ENCODE measurements around the gene LRCH4. TPM values are rescaled to one million over a fixed set of nuclear protein-coding genes. Genes with fewer than 3 reads are reported as not detected.

The LRCH4 gene
- total and polyA plus RNA-seq, 2 of the 13 experiments (the other 11 are each of a cell fraction or from before 2014, with no cell fraction given) = 7.0 to 9.3 TPM

GRCh38 chr7:100568176-100568895 is 17.6 kb downstream of the LRCH4 start (continued):
- TF ChIP-seq ZHX2 (IDR thresholded peaks at IDR 0.05; ENCODE audit: low read depth) (0 out of 2 replicates have a peak, but pooled peaks have one; percentile 31), ZHX2 (CRISPR knock-in tag; IDR thresholded peaks at IDR 0.05; ENCODE audit: borderline replicate concordance) (peak; percentile 52), KLF15 (CRISPR knock-in tag; IDR thresholded peaks at IDR 0.05; ENCODE audit: borderline replicate concordance) (no peak; the same call in none of the 2 replicates), CENPX (CRISPR knock-in tag; IDR thresholded peaks at IDR 0.05) (no peak), HNRNPLL (IDR thresholded peaks at IDR 0.05; ENCODE audit: low read depth, low read length, poor library complexity, severe bottlenecking) (no peak), NAIF1 (CRISPR knock-in tag; IDR thresholded peaks at IDR 0.05; ENCODE audit: borderline replicate concordance) (no peak; the same call in 1 of the 2 replicates), ELF3 (CRISPR knock-in tag; IDR thresholded peaks at IDR 0.05) (peak; percentile 19; the same call in 1 of the 2 replicates), ZNF460 (CRISPR knock-in tag; IDR thresholded peaks at IDR 0.05; ENCODE audit: borderline replicate concordance) (peak; percentile 50; the same call in 1 of the 2 replicates), SRSF1 (optimal IDR thresholded peaks at IDR 0.05; ENCODE audit: low read depth, low read length) (no peak), ZNF180 (CRISPR knock-in tag; IDR thresholded peaks at IDR 0.05; ENCODE audit: borderline replicate concordance, low read depth) (0 out of 2 replicates have a peak, but pooled peaks have one; percentile 50), HOMEZ (CRISPR knock-in tag; IDR thresholded peaks at IDR 0.05; ENCODE audit: low read depth) (peak; percentile 43; the same call in 1 of the 2 replicates), ZNF333 (CRISPR knock-in tag; IDR thresholded peaks at IDR 0.05; ENCODE audit: borderline replicate concordance) (peak; percentile 74; the same call in 1 of the 2 replicates), KDM5A (IDR thresholded peaks at IDR 0.05; ENCODE audit: borderline replicate concordance, low read length) (no peak), ZNF160 (CRISPR knock-in tag; IDR thresholded peaks at IDR 0.05) (0 out of 2 replicates have a peak, but pooled peaks have one; percentile 61), ZNF207 (IDR thresholded peaks at IDR 0.05; ENCODE audit: borderline replicate concordance) (no peak), MYNN (CRISPR knock-in tag; IDR thresholded peaks at IDR 0.05; ENCODE audit: low read depth) (no peak), IRF1 (CRISPR knock-in tag; IDR thresholded peaks at IDR 0.05; ENCODE audit: low read depth) (no peak), POGZ (CRISPR knock-in tag; IDR thresholded peaks at IDR 0.05) (peak; percentile 69; the same call in 1 of the 2 replicates), ZNF30 (CRISPR knock-in tag; IDR thresholded peaks at IDR 0.05) (no peak), IKZF1 (IDR thresholded peaks at IDR 0.05) (no peak), CBX1 (IDR thresholded peaks at IDR 0.05; ENCODE audit: low read depth) (no peak)

Data from HepG2 (cell line).